Measurements from ENCODE around the gene SPDYE5. TPM values are rescaled to one million over a fixed set of nuclear protein-coding genes. Genes with fewer than 3 reads are reported as not detected.
"Not testable (repeated sequence)": the region's sequence is repeated elsewhere in the genome, so short reads cannot be mapped to it uniquely, and the experiment has no call there.

The SPDYE5 gene
- 0.17 and 0.39 TPM in 2 replicates for total RNA-seq (2013; cell fraction: nucleolus; rRNA removed)
- total RNA-seq (2014; rRNA removed) = 0.05 TPM in 1 of 2 replicates, not detected in the other
- not detected in 2 replicates for total RNA-seq (2014; rRNA removed; fragmentation: Illumina TruSeq; extraction: Trizol)
- total RNA-seq (2021) = not detected in 2 replicates
- polyA plus RNA-seq (2011; ENCODE audit: low read depth) = 0.22 TPM
- not detected in 2 replicates for polyA plus RNA-seq (2011; rRNA removed)
- polyA plus RNA-seq (2011; cell fraction: cytosol; rRNA removed) = not detected in 2 replicates
- polyA plus RNA-seq (2011; cell fraction: nucleus; rRNA removed) = 0.07 TPM in 1 of 2 replicates, not detected in the other
- 0.53 and 0.64 TPM in 2 replicates for polyA plus RNA-seq (2012)
- not detected in 2 replicates for polyA plus RNA-seq (2014; fragmentation: Illumina TruSeq; extraction: Trizol)
- under 1 TPM; 0.07 to 0.21 TPM for polyA plus RNA-seq (2014; fragmentation: Nextera tagmentation; extraction: Ambion mirVana)
- polyA plus RNA-seq (2014; rRNA removed) = not detected in 2 replicates
- polyA plus RNA-seq (2016; fragmentation: Nextera tagmentation; extraction: Ambion mirVana) = 1 to 10 TPM; 2.5 to 2.7 TPM
- not detected in 2 replicates for polyA minus RNA-seq (2011; rRNA and poly(A)+ RNA removed)
- polyA minus RNA-seq (2011; cell fraction: cytosol; rRNA and poly(A)+ RNA removed) = not detected in 2 replicates
- not detected in 2 replicates for polyA minus RNA-seq (2011; cell fraction: nucleus; rRNA and poly(A)+ RNA removed)
- Bru-seq, nascent RNA = percentile 9 among the genes with signal in this experiment
- BruChase-seq, experiment 1, labeled RNA remaining after a 6-hour chase = not detected
- BruChase-seq, experiment 2, labeled RNA remaining after a 2-hour chase = percentile 12 among the genes with signal in this experiment
- long read RNA-seq, experiment 1 = 0 reads
- long read RNA-seq, experiment 2, partial matches to known transcripts = 0 of 7 reads
- long read RNA-seq, experiment 2, other reads (novel, unspliced or antisense) = 7 of 7 reads

DNA sequence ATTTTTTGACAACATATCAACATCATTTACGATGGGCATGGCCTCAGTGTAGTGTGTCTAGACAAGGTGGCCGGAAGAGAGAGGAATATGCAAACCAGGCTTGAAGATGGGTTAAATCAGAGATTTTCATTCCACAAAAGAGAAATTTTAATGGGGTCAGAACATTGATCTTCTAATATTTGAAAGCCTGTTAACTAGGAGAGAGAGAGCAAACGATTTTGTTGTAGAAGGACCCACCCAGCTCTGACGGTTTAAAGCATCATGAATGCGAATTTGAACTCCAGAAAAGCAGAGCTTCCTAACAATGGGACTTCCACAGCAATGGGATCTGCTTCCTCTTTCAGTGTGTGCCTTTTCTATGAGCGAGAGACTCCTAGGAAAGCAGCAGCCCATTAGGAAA lies at the start of gene SPDYE5:
Gene SPDYE5 (plus strand): TSS at position 301 of the 400 bp plus-strand sequence. CDS start 1,728 bp downstream, outside the sequence.
- BruUV-seq (replicated peaks) = not testable (repeated sequence)

GRCh38 chr7:75442465-75443111 lies 49.5 kb upstream of the SPDYE5 start:
- ATAC-seq (peak; percentile 92), FAIRE-seq (peak; percentile 86)
- H2AFZ ChIP-seq (ENCODE audit: control insufficient read depth, low read depth, low read length) = 0 out of 2 replicates have a peak overlapping the region, but pooled peaks have one; percentile 23
- under 1% methylated on average over 33 of the region's 76 CpGs for WGBS (ENCODE audit: insufficient coverage, insufficient replicate concordance, low lambda C conversion rate, missing lambda C conversion rate)
- intact Hi-C loops (cut with micrococcal nuclease; ENCODE audit: unreplicated experiment); H3K79me2 ChIP-seq (ENCODE audit: control insufficient read depth, insufficient read depth, low read length); POLR2A ChIA-PET; SMC1A ChIA-PET (ENCODE audit: uncharacterized antibody, unreplicated experiment); H3K27ac ChIP-seq (ENCODE audit: control insufficient read depth, insufficient read depth); BruUV-seq (replicated peaks); H3K9me3 ChIP-seq (replicated peaks; ENCODE audit: control insufficient read depth, insufficient read depth, low read length); DNase-seq (ENCODE audit: low read depth, low spot score); H4K20me1 ChIP-seq (ENCODE audit: control insufficient read depth, insufficient read depth); RAD21 ChIA-PET (ENCODE audit: unreplicated experiment); H3K36me3 ChIP-seq (ENCODE audit: control insufficient read depth in 2 of 2, insufficient read depth in 2 of 2, low read length in 1 of 2); H3K4me1 ChIP-seq (ENCODE audit: control insufficient read depth, insufficient read depth, low read length); in situ Hi-C loops (cut with MboI); H3K27me3 ChIP-seq (replicated peaks in 1 of 2; ENCODE audit: control insufficient read depth in 2 of 2, insufficient read depth in 2 of 2, low read length in 1 of 2); CTCF ChIA-PET: not testable (repeated sequence)
- peak overlapping the region; percentile 71 for H3K4me3 ChIP-seq
- peak overlapping the region; percentile 62 for H3K9ac ChIP-seq (ENCODE audit: control insufficient read depth, insufficient read depth, low read length)
- 0 out of 2 replicates have a peak overlapping the region, but pooled peaks have one; percentile 17 for H3K4me2 ChIP-seq (ENCODE audit: control insufficient read depth, insufficient read depth)
- TF ChIP-seq BHLHE40 (IDR thresholded peaks at IDR 0.05; ENCODE audit: borderline replicate concordance in 1 of 2, low read depth in 2 of 2, low read length in 1 of 2) = peak in 1 of 2 experiments; percentile 50; a peak in 2 of 4 replicates
- peak; percentile 73; the same call in 1 of the 2 replicates for TF ChIP-seq LARP7 (IDR thresholded peaks at IDR 0.05)
- 0 out of 2 replicates have a peak, but pooled peaks have one; percentile 31 for TF ChIP-seq NR2F1 (conservative IDR thresholded peaks at IDR 0.05)
- peak; percentile 75 for TF ChIP-seq CREB1 (IDR thresholded peaks at IDR 0.05; ENCODE audit: low read depth)
- peak; percentile 65; the same call in 1 of the 2 replicates for TF ChIP-seq ZNF687 (IDR thresholded peaks at IDR 0.05)
- TF ChIP-seq IKZF1 (conservative IDR thresholded peaks at IDR 0.05) = peak; percentile 31; the same call in 1 of the 2 replicates
- TF ChIP-seq BACH1 (IDR thresholded peaks at IDR 0.05; ENCODE audit: borderline replicate concordance) = peak; percentile 97
- peak; percentile 42; the same call in 1 of the 2 replicates for TF ChIP-seq GATAD2B (conservative IDR thresholded peaks at IDR 0.05; ENCODE audit: low read depth)
- TF ChIP-seq POLR2A (IDR thresholded peaks at IDR 0.05; ENCODE audit: low read depth, low read length) = 0 out of 2 replicates have a peak, but pooled peaks have one; percentile 31

More for the DNA sequence above, at the start of gene SPDYE5:
- H3K4me2 ChIP-seq (ENCODE audit: control insufficient read depth, insufficient read depth); intact Hi-C loops (cut with micrococcal nuclease; ENCODE audit: unreplicated experiment); RAD21 ChIA-PET (ENCODE audit: unreplicated experiment); FAIRE-seq; POLR2A ChIA-PET; H3K9ac ChIP-seq (ENCODE audit: control insufficient read depth, insufficient read depth, low read length); H4K20me1 ChIP-seq (ENCODE audit: control insufficient read depth, insufficient read depth); H3K36me3 ChIP-seq (ENCODE audit: control insufficient read depth in 2 of 2, insufficient read depth in 2 of 2, low read length in 1 of 2); H3K4me1 ChIP-seq (ENCODE audit: control insufficient read depth, insufficient read depth, low read length); H3K9me3 ChIP-seq (replicated peaks; ENCODE audit: control insufficient read depth, insufficient read depth, low read length); DNase-seq (ENCODE audit: low read depth, low spot score); SMC1A ChIA-PET (ENCODE audit: uncharacterized antibody, unreplicated experiment); H2AFZ ChIP-seq (ENCODE audit: control insufficient read depth, low read depth, low read length); H3K79me2 ChIP-seq (ENCODE audit: control insufficient read depth, insufficient read depth, low read length); CTCF ChIA-PET; in situ Hi-C loops (cut with MboI); ATAC-seq; H3K27me3 ChIP-seq (replicated peaks in 1 of 2; ENCODE audit: control insufficient read depth in 2 of 2, insufficient read depth in 2 of 2, low read length in 1 of 2); H3K4me3 ChIP-seq; H3K27ac ChIP-seq (ENCODE audit: control insufficient read depth, insufficient read depth): not testable (repeated sequence)
- WGBS (ENCODE audit: insufficient coverage, insufficient replicate concordance, low lambda C conversion rate, missing lambda C conversion rate) = 89% methylated on average over 5 of the region's 6 CpGs
